LNCAP (cell line): ENCODE results near the gene SIGLEC7.

Experiments
- CTCF ChIP-seq: fragments of 450-650 bp; IDR thresholded peaks from 2 replicates; pipeline ENCODE4 v1.5.1; 2017; ENCODE audit warnings: mild to moderate bottlenecking

SIGLEC7 gene

GRCh38 chr19:51141181-51141580 lies 920 bp upstream of the SIGLEC7 start:
- no peak for TF ChIP-seq CTCF

DNA sequence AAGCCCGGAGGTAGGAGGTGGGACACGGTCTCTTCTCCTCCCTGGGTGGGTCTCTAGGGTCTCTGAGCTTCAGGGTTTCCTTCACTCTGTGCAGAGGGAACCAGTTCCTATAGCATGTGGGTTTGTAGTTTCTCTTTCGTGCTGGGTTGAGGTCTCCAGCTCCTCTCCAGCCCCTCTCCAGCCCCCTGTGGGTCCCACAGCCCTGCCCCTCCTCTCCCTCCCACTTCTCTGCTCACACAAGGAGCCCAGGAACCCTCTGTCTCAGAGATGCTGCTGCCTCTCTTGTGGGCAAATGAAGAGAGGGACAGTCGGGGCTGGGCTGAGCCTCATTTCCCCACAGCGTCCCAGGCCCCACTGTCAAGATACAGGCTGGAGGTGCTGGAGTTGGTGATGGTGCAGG lies 1.4 kb downstream of the SIGLEC7 start:
- TF ChIP-seq CTCF = no peak

- TF ChIP-seq CTCF = no peak
Measured at GRCh38 chr19:51144482-51145045, 2.5 kb downstream of the SIGLEC7 start.

DNA sequence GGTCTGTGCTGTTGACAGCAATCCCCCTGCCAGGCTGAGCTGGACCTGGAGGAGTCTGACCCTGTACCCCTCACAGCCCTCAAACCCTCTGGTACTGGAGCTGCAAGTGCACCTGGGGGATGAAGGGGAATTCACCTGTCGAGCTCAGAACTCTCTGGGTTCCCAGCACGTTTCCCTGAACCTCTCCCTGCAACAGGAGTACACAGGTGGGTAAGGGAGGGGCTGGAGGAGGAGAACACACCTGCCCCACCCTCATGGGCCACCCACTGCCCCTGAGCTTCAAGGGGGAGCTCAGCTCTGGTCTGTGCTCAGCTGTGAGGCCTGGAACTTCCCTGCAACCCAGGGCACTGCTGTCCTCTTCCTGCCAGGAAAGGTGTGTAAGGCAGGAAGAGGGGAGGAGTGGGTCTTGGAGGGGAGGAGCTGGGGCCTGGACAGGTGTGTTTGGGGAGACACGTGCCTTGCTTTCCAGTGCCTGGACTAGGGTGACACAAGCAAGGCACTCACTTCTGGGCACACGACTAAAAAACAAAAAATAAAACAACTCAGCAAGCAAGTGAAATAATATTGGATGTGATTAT lies 3.9 kb downstream of the SIGLEC7 start:
- TF ChIP-seq CTCF = no peak

DNA sequence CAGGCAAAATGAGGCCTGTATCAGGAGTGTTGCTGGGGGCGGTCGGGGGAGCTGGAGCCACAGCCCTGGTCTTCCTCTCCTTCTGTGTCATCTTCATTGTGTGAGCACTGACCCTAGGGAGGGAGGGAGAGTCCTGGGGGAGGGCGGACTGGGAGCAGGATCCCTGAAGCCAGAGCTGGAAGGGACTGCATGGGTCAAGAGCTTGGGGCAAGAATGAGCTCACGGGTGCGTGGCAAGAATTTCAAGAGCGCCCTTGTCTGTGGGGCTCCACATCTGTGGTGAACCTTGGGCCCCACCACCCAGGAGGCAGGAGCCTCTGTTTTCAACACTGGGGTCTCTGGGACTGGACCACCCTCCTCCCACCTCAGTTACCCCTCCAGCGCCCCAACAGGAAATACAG lies 4.7 kb downstream of the SIGLEC7 start:
- no peak for TF ChIP-seq CTCF

DNA sequence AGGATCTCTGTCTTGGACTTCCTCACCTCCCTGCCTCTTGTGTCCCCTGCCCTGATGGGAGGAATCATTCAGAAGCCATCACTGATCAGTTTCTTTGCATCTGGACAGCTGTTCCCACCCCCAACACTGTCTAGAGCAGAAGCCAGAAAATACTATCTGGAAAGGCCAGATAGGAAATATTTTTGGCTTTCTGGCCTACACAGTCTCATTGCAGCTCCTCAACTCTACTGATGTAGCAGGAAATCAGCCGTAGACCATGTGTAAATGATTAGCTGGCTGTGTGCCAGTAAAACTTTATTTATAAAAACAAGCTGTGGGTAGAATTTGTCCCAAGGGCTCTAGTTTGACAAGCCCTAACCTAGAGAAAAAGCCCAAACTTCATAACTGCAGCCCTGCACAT lies 5.6 kb downstream of the SIGLEC7 start:
- no peak for TF ChIP-seq CTCF

DNA sequence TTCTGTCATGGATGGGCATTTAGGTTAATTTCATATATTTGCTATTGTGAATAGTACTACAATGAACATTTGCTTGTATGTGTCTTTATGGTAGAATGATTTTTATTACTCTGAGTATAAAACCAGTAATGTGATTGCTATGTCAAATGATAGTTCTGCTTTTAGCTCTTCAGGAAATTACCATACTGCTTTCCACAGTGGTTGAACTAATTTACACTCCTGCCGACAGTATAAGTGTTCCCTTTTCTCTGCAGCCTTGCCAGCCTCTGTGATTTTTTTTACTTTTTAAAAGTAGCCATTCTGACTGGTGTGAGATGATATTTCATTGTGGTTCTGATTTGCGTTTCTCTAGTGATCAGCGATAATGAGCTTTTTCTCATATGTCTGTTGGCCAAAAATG lies 6.5 kb downstream of the SIGLEC7 start:
- TF ChIP-seq CTCF = no peak

DNA sequence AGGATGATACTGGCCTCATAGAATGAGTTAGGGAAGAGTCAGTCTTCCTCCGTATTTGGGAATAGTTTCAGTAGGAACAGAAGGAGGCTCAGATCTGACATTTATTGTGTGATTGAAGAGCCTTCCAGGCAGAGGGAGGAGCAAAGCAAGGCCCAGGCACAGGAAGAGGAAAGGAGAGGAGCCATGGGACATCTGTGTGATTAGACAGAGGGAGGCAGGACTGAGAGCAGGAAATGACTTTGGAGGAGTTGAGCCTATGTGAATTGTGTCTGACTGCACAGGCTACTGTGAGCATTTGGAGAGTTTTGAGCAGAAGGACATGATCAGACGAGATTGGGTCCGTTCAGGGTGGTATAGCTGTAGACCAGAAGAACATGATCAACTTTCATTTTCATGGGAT lies 8.5 kb downstream of the SIGLEC7 start:
- TF ChIP-seq CTCF = no peak
